Caco-2 (cell line): ENCODE measurements around the gene MAN1A1. TPM values are rescaled to one million over a fixed set of nuclear protein-coding genes. Genes with fewer than 3 reads are reported as not detected.

Experiments
- BruUV-seq: library from RNA; stranded (reverse); fragments of 400-500 nt; replicated peaks from 2 replicates; lab custom pipeline; 2021; lab: Mats Ljungman, UMichigan
- CTCF ChIA-PET: fragments of 300-600 bp; sonication (Branson Sonifier 250); formaldehyde crosslinking; loops from one replicate; lab custom pipeline; 2022; ENCODE audit warnings: antibody characterized with exemption; lab: Charles Lee
- POLR2A ChIA-PET: fragments of 300-600 bp; sonication (Branson Sonifier 250); formaldehyde crosslinking; loops from one replicate; lab custom pipeline; 2022; ENCODE audit warnings: antibody characterized with exemption; lab: Charles Lee
- DNase-seq, 2 experiments: peaks; one replicate each; pipeline versions ENCODE4 v3.0.0 to v3.0.0-alpha.2; 2020 to 2022
- H3K27me3 ChIP-seq: replicated peaks from 2 replicates; pipeline ENCODE4 v1.6.0; 2011; ENCODE audit warnings: low read length; ENCODE audit not compliant: control insufficient read depth, insufficient read depth
- H3K36me3 ChIP-seq: 2 replicates; pipeline ENCODE4 v1.5.1; 2011; ENCODE audit warnings: low read length; ENCODE audit not compliant: control insufficient read depth, insufficient read depth
- H3K4me1 ChIP-seq: fragments of 250-450 bp; sonication (Bioruptor Pico); 2 replicates; pipeline ENCODE4 v1.5.1; 2020; ENCODE audit warnings: mild to moderate bottlenecking
- H3K4me3 ChIP-seq: 2 replicates; pipeline ENCODE4 v1.5.1; 2011; ENCODE audit warnings: low read depth, mild to moderate bottlenecking, control low read depth, low read length
- H3K9me3 ChIP-seq: fragments of 250-450 bp; sonication (Bioruptor Pico); 2 replicates; pipeline ENCODE4 v1.5.1; 2020; ENCODE audit warnings: mild to moderate bottlenecking, moderate library complexity
- H3K27ac Mint-ChIP-seq: one replicate; pipeline ENCODE4 v1.8.0; 2022; ENCODE audit warnings: mixed read lengths; ENCODE audit not compliant: unreplicated experiment
- H3K27me3 Mint-ChIP-seq: one replicate; pipeline ENCODE4 v1.8.0; 2022; ENCODE audit warnings: mixed read lengths; ENCODE audit not compliant: insufficient read depth, unreplicated experiment
- H3K36me3 Mint-ChIP-seq: one replicate; pipeline ENCODE4 v1.8.0; 2022; ENCODE audit warnings: mild to moderate bottlenecking, mixed read lengths; ENCODE audit not compliant: insufficient read depth, unreplicated experiment
- H3K4me1 Mint-ChIP-seq: one replicate; pipeline ENCODE4 v1.8.0; 2022; ENCODE audit warnings: low read depth, mixed read lengths; ENCODE audit not compliant: unreplicated experiment
- H3K4me3 Mint-ChIP-seq: one replicate; pipeline ENCODE4 v1.8.0; 2022; ENCODE audit warnings: mild to moderate bottlenecking, moderate library complexity, mixed read lengths; ENCODE audit not compliant: unreplicated experiment
- H3K9me3 Mint-ChIP-seq: one replicate; pipeline ENCODE4 v1.8.0; 2022; ENCODE audit warnings: mixed read lengths; ENCODE audit not compliant: unreplicated experiment
- CTCF ChIP-seq, 2 experiments: fragments of 200-600 bp in 1 of 2; IDR thresholded peaks; 1 replicate in 1 of 2; 2 replicates in 1 of 2; pipeline versions ENCODE4 v1.5.1 to v1.8.0; 2011 to 2022; ENCODE audit warnings: antibody characterized with exemption in 1 of 2, control low read depth in 1 of 2, inconsistent platforms in 1 of 2, low read depth in 1 of 2, low read length in 1 of 2, mild to moderate bottlenecking in 1 of 2, moderate library complexity in 1 of 2; ENCODE audit not compliant: insufficient read depth in 1 of 2, severe bottlenecking in 1 of 2, unreplicated experiment in 1 of 2
- intact Hi-C: fragments of 100-400 bp; cut with micrococcal nuclease; formaldehyde crosslinking; loops from one replicate; pipeline ENCODE4 v1.10.0; 2022; ENCODE audit not compliant: unreplicated experiment
- total RNA-seq: library from RNA; stranded (reverse); gene quantifications from 2 replicates; pipeline ENCODE4 v1.2.3, GENCODE V29; 2022

Gene MAN1A1
- total RNA-seq, 1 experiment from 2014 or later: 28.7 TPM

DNA sequence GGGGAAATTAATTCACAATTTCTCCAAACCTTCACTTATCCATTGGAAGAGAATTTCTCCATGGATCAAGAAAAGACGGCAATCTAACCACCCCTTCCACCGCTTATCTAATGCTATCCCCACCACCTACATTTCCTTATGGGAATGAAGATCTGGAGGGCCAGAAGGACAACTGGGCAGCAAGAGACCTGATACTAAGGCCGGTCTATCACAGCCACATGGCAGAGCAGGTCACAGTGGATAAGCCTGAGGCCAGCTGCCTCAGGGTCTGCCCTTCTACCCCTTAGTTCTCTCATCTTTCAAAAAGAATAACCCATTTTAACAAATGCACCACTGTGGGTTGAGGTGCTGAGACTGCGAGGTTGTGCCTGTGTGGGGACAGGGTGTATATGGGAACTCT, 37.1 kb downstream of the MAN1A1 start:
- Mint-ChIP-seq H3K9me3 (no peaks in the 10 kb centered on the region), H3K27me3 (no peaks in the 10 kb centered on the region), H3K4me3 (no peak overlapping the region), H3K27ac (no peak overlapping the region), H3K36me3 (peaks cover 10% of the 10 kb centered on the region), H3K4me1 (peaks cover 35% of the 10 kb centered on the region)
- POLR2A ChIA-PET: no interaction called here
- Histone ChIP-seq H3K36me3 (no peaks in the 10 kb centered on the region), H3K9me3 (no peaks in the 10 kb centered on the region), H3K4me1 (peaks cover 37% of the 10 kb centered on the region), H3K4me3 (no peak overlapping the region), H3K27me3 (no peaks in the 10 kb centered on the region)
- intact Hi-C loops: loop anchor here (2.0 kb wide), 2 partner anchors 36 to 142 kb away; partner anchors contain the start of gene MAN1A1
- CTCF ChIA-PET: no interaction called here
- BruUV-seq: no TSS peak
- DNase-seq: no peak
- TF ChIP-seq CTCF (IDR thresholded peaks at IDR 0.05; ENCODE audit: insufficient read depth in 1 of 2, low read depth in 1 of 2, low read length in 1 of 2, severe bottlenecking in 1 of 2, unreplicated experiment in 1 of 2): no peak

- ChIA-PET POLR2A (no interaction called here), CTCF (no interaction called here)
These were observed 37.9 kb downstream of the MAN1A1 start for GRCh38 chr6:119311514-119312142.

GRCh38 chr6:119310486-119311036, 39.0 kb downstream of the MAN1A1 start:
- Histone ChIP-seq H3K9me3 (no peaks in the 10 kb centered on the region), H3K4me1 (peaks cover 40% of the 10 kb centered on the region), H3K4me3 (no peak overlapping the region), H3K36me3 (no peaks in the 10 kb centered on the region), H3K27me3 (no peaks in the 10 kb centered on the region)
- peaks cover 35% of the 10 kb centered on the region for H3K4me1 Mint-ChIP-seq
- no peak overlapping the region for H3K27ac Mint-ChIP-seq
- no peak for TF ChIP-seq CTCF (IDR thresholded peaks at IDR 0.05; ENCODE audit: insufficient read depth in 1 of 2, low read depth in 1 of 2, low read length in 1 of 2, severe bottlenecking in 1 of 2, unreplicated experiment in 1 of 2)
- no TSS peak for BruUV-seq
- H3K9me3 Mint-ChIP-seq: no peaks in the 10 kb centered on the region
- ChIA-PET POLR2A (no interaction called here), CTCF (no interaction called here)
- H3K27me3 Mint-ChIP-seq: no peaks in the 10 kb centered on the region
- no peak overlapping the region for H3K4me3 Mint-ChIP-seq
- H3K36me3 Mint-ChIP-seq: peaks cover 10% of the 10 kb centered on the region
- DNase-seq: no peak
- intact Hi-C loops: no loop called here

More at GRCh38 chr6:119311514-119312142, 37.9 kb downstream of the MAN1A1 start:
- TF ChIP-seq CTCF (IDR thresholded peaks at IDR 0.05; ENCODE audit: insufficient read depth in 1 of 2, low read depth in 1 of 2, low read length in 1 of 2, severe bottlenecking in 1 of 2, unreplicated experiment in 1 of 2): no peak
- Mint-ChIP-seq H3K36me3 (peaks cover 10% of the 10 kb centered on the region), H3K4me1 (peaks cover 35% of the 10 kb centered on the region), H3K27me3 (no peaks in the 10 kb centered on the region), H3K27ac (peak overlapping the region; percentile 11), H3K9me3 (no peaks in the 10 kb centered on the region), H3K4me3 (no peak overlapping the region)
- intact Hi-C loops: loop anchor here (2.0 kb wide), 2 partner anchors 37 to 141 kb away; partner anchors contain the start of gene MAN1A1
- no TSS peak for BruUV-seq
- H3K27me3 ChIP-seq: no peaks in the 10 kb centered on the region
- peaks cover 40% of the 10 kb centered on the region for H3K4me1 ChIP-seq
- no peak overlapping the region for H3K4me3 ChIP-seq
- H3K36me3 ChIP-seq: no peaks in the 10 kb centered on the region
- H3K9me3 ChIP-seq: no peaks in the 10 kb centered on the region
- DNase-seq: no peak
